Measurements from ENCODE around the gene CRTC1.

The CRTC1 gene

GRCh38 chr19:18636969-18637629 is 46.4 kb upstream of the CRTC1 start, which contains the start of gene KLHL26:
Gene KLHL26 (plus strand): TSS chr19:18637028. CDS start chr19:18637055, 27 bp downstream.
- Histone ChIP-seq H3K4me2 (ENCODE audit: low read length) (peak within 1 kb of the TSS; percentile 95), H3K79me2 (peaks cover 11% of the 10 kb centered on the region), H3K36me3 (ENCODE audit: control insufficient read depth, insufficient read depth, low read length) (no peaks in the 10 kb centered on the region), H2AFZ (peak within 1 kb of the TSS; percentile 91), H3K4me3 (ENCODE audit: low read depth, low read length) (peak within 1 kb of the TSS; percentile 80), H3K9ac (peak within 1 kb of the TSS; percentile 82), H3K4me1 (peaks cover 4% of the 10 kb centered on the region), H3K27ac (peak within 1 kb of the TSS; percentile 84), H3K27me3 (ENCODE audit: control insufficient read depth, insufficient read depth, low read length) (no peaks in the 10 kb centered on the region), H3K9me3 (ENCODE audit: control insufficient read depth, low read length) (no peaks in the 10 kb centered on the region)
- no peak for TF ChIP-seq CTCF (IDR thresholded peaks at IDR 0.05)

GRCh38 chr19:18637673-18638630 is 45.5 kb upstream of the CRTC1 start:
- H3K36me3 ChIP-seq (ENCODE audit: control insufficient read depth, insufficient read depth, low read length) = no peaks in the 10 kb centered on the region
- H3K9ac ChIP-seq = no peak overlapping the region
- H3K4me2 ChIP-seq (ENCODE audit: low read length) = peak overlapping the region; percentile 95
- peak overlapping the region; percentile 91 for H2AFZ ChIP-seq
- peak overlapping the region; percentile 80 for H3K4me3 ChIP-seq (ENCODE audit: low read depth, low read length)
- TF ChIP-seq CTCF (IDR thresholded peaks at IDR 0.05) = no peak
- peak overlapping the region; percentile 84 for H3K27ac ChIP-seq
- H3K27me3 ChIP-seq (ENCODE audit: control insufficient read depth, insufficient read depth, low read length) = no peaks in the 10 kb centered on the region
- H3K4me1 ChIP-seq = peaks cover 4% of the 10 kb centered on the region
- H3K79me2 ChIP-seq = peaks cover 11% of the 10 kb centered on the region
- H3K9me3 ChIP-seq (ENCODE audit: control insufficient read depth, low read length) = no peaks in the 10 kb centered on the region

GRCh38 chr19:18639706-18640243 is 43.7 kb upstream of the CRTC1 start:
- no peak overlapping the region for H3K4me2 ChIP-seq (ENCODE audit: low read length)
- H3K4me3 ChIP-seq (ENCODE audit: low read depth, low read length) = no peak overlapping the region
- H3K27ac ChIP-seq = no peak overlapping the region
- no peaks in the 10 kb centered on the region for H3K27me3 ChIP-seq (ENCODE audit: control insufficient read depth, insufficient read depth, low read length)
- no peak for TF ChIP-seq CTCF (IDR thresholded peaks at IDR 0.05)
- H3K36me3 ChIP-seq (ENCODE audit: control insufficient read depth, insufficient read depth, low read length) = no peaks in the 10 kb centered on the region
- no peak overlapping the region for H2AFZ ChIP-seq
- no peaks in the 10 kb centered on the region for H3K9me3 ChIP-seq (ENCODE audit: control insufficient read depth, low read length)
- peaks cover 4% of the 10 kb centered on the region for H3K4me1 ChIP-seq
- no peak overlapping the region for H3K9ac ChIP-seq
- peaks cover 21% of the 10 kb centered on the region for H3K79me2 ChIP-seq

- H2AFZ ChIP-seq = no peak overlapping the region
- peaks cover 36% of the 10 kb centered on the region for H3K79me2 ChIP-seq
- H3K27ac ChIP-seq = no peak overlapping the region
- no peak overlapping the region for H3K9ac ChIP-seq
- H3K4me1 ChIP-seq = no peaks in the 10 kb centered on the region
- TF ChIP-seq CTCF (IDR thresholded peaks at IDR 0.05) = no peak
- H3K4me3 ChIP-seq (ENCODE audit: low read depth, low read length) = no peak overlapping the region
- no peaks in the 10 kb centered on the region for H3K9me3 ChIP-seq (ENCODE audit: control insufficient read depth, low read length)
- H3K4me2 ChIP-seq (ENCODE audit: low read length) = no peak overlapping the region
- H3K27me3 ChIP-seq (ENCODE audit: control insufficient read depth, insufficient read depth, low read length) = no peaks in the 10 kb centered on the region
- no peaks in the 10 kb centered on the region for H3K36me3 ChIP-seq (ENCODE audit: control insufficient read depth, insufficient read depth, low read length)
Observed at GRCh38 chr19:18644196-18645034, 39.1 kb upstream of the CRTC1 start.
